WTC11 (cell line): Measurements from ENCODE around the gene NXT1. TPM values are rescaled to one million over a fixed set of nuclear protein-coding genes. Genes with fewer than 3 reads are reported as not detected.
A peak's percentile ranks its signal among the peaks of the same experiment; 100 is the strongest.

ENCODE experiments used
- ATAC-seq: fragments of 200-7000 bp; cut with Tn5 transposase; 2 replicates; pipeline ENCODE4 v1.10.0; 2021; ENCODE audit warnings: mild to moderate bottlenecking, moderate library complexity
- CTCF ChIA-PET: fragments of 300-600 bp; sonication (Branson Sonifier 250); formaldehyde crosslinking; loops from one replicate; lab custom pipeline; 2021; ENCODE audit warnings: antibody characterized with exemption; lab: Charles Lee
- POLR2A ChIA-PET: fragments of 350-600 bp; sonication (Branson Sonifier 250); formaldehyde crosslinking; loops from one replicate; lab custom pipeline; 2021; ENCODE audit warnings: antibody characterized with exemption; lab: Charles Lee
- DNase-seq: peaks from one replicate; pipeline ENCODE4 v3.0.0; 2021; ENCODE audit warnings: low spot score
- H3K27ac Mint-ChIP-seq: 2 replicates; pipeline ENCODE4 v1.8.0; 2021; ENCODE audit warnings: mixed read lengths
- H3K27me3 Mint-ChIP-seq: 2 replicates; pipeline ENCODE4 v1.8.0; 2021; ENCODE audit warnings: low read depth, mild to moderate bottlenecking, moderate library complexity, mixed read lengths
- H3K36me3 Mint-ChIP-seq: 2 replicates; pipeline ENCODE4 v1.8.0; 2021; ENCODE audit warnings: mixed read lengths
- H3K4me1 Mint-ChIP-seq: 2 replicates; pipeline ENCODE4 v1.8.0; 2022; ENCODE audit warnings: mixed read lengths
- H3K4me3 Mint-ChIP-seq: 2 replicates; pipeline ENCODE4 v1.8.0; 2021; ENCODE audit warnings: mild to moderate bottlenecking, moderate library complexity, mixed read lengths
- H3K9me3 Mint-ChIP-seq: 2 replicates; pipeline ENCODE4 v1.8.0; 2021; ENCODE audit warnings: mixed read lengths
- CREM ChIP-seq: sonication (generic); formaldehyde crosslinking; IDR thresholded peaks from 2 replicates; pipeline ENCODE4 v1.8.1; 2022; ENCODE audit warnings: mild to moderate bottlenecking, missing genetic modification reagents, moderate library complexity
- EMX1 ChIP-seq: fragments of 250-450 bp; sonication (Bioruptor Pico); IDR thresholded peaks from 2 replicates; pipeline ENCODE4 v1.8.0; 2021; ENCODE audit warnings: mild to moderate bottlenecking
- ESRRA ChIP-seq: sonication (generic); formaldehyde crosslinking; IDR thresholded peaks from 2 replicates; pipeline ENCODE4 v1.8.1; 2022; ENCODE audit warnings: mild to moderate bottlenecking, missing genetic modification reagents, borderline replicate concordance
- FOXK1 ChIP-seq: sonication (generic); formaldehyde crosslinking; IDR thresholded peaks from 2 replicates; pipeline ENCODE4 v1.8.0; 2022; ENCODE audit warnings: mild to moderate bottlenecking, moderate library complexity, missing genetic modification reagents
- GABPB1 ChIP-seq: sonication (generic); formaldehyde crosslinking; IDR thresholded peaks from 2 replicates; pipeline ENCODE4 v1.8.1; 2023; ENCODE audit warnings: mild to moderate bottlenecking, missing genetic modification reagents
- GRHL2 ChIP-seq: fragments of 250-450 bp; sonication (Bioruptor Pico); IDR thresholded peaks from 2 replicates; pipeline ENCODE4 v1.8.0; 2022; ENCODE audit warnings: mild to moderate bottlenecking, moderate library complexity; ENCODE audit not compliant: insufficient replicate concordance, severe bottlenecking
- IRF2 ChIP-seq: sonication (generic); formaldehyde crosslinking; IDR thresholded peaks from 2 replicates; pipeline ENCODE4 v1.8.0; 2022; ENCODE audit warnings: low read depth, missing genetic modification reagents, borderline replicate concordance
- JUN ChIP-seq: sonication (generic); formaldehyde crosslinking; IDR thresholded peaks from 2 replicates; pipeline ENCODE4 v1.8.0; 2023; ENCODE audit warnings: mild to moderate bottlenecking, missing genetic modification reagents
- RELA ChIP-seq: sonication (generic); formaldehyde crosslinking; IDR thresholded peaks from 2 replicates; pipeline ENCODE4 v1.8.1; 2022; ENCODE audit warnings: missing genetic modification reagents, mild to moderate bottlenecking, borderline replicate concordance
- TCF7 ChIP-seq: sonication (generic); formaldehyde crosslinking; IDR thresholded peaks from 2 replicates; pipeline ENCODE4 v1.8.0; 2022; ENCODE audit warnings: mild to moderate bottlenecking, low read depth, missing genetic modification reagents, moderate library complexity
- ZNF121 ChIP-seq: sonication (generic); formaldehyde crosslinking; IDR thresholded peaks from 2 replicates; pipeline ENCODE4 v1.8.0; 2023; ENCODE audit warnings: missing genetic modification reagents
- ZNF317 ChIP-seq: sonication (generic); formaldehyde crosslinking; IDR thresholded peaks from 2 replicates; pipeline ENCODE4 v1.8.1; 2023; ENCODE audit warnings: low read depth, mild to moderate bottlenecking, moderate library complexity, missing genetic modification reagents, borderline replicate concordance
- ZNF423 ChIP-seq: fragments of 250-450 bp; sonication (Bioruptor Pico); IDR thresholded peaks from 2 replicates; pipeline ENCODE4 v2.1.2; 2022; ENCODE audit warnings: mild to moderate bottlenecking, moderate library complexity
- total RNA-seq: library from RNA; stranded (reverse); gene quantifications from 3 replicates; pipeline ENCODE4 v1.2.3, GENCODE V29; 2021
- TF ChIP-seq, protein P1 (sequence below): sonication (generic); formaldehyde crosslinking; IDR thresholded peaks from 2 replicates; pipeline ENCODE4 v1.8.1; 2023; ENCODE audit warnings: mild to moderate bottlenecking, missing genetic modification reagents, moderate library complexity
- TF ChIP-seq, protein P2 (sequence below): fragments of 250-450 bp; sonication (Bioruptor Pico); IDR thresholded peaks from 2 replicates; pipeline ENCODE4 v1.9.0; 2021; ENCODE audit warnings: mild to moderate bottlenecking
- TF ChIP-seq, protein P3 (sequence below): sonication (generic); formaldehyde crosslinking; IDR thresholded peaks from 2 replicates; pipeline ENCODE4 v1.8.1; 2023; ENCODE audit warnings: mild to moderate bottlenecking, missing genetic modification reagents
- TF ChIP-seq, protein P4 (sequence below): sonication (generic); formaldehyde crosslinking; IDR thresholded peaks from 2 replicates; pipeline ENCODE4 v1.8.0; 2023; ENCODE audit warnings: mild to moderate bottlenecking, missing genetic modification reagents
- TF ChIP-seq, protein P5 (sequence below): sonication (generic); formaldehyde crosslinking; IDR thresholded peaks from 2 replicates; pipeline ENCODE4 v1.8.0; 2022; ENCODE audit warnings: mild to moderate bottlenecking, missing genetic modification reagents
- TF ChIP-seq, protein P6 (sequence below): sonication (generic); formaldehyde crosslinking; IDR thresholded peaks from 2 replicates; pipeline ENCODE4 v1.8.0; 2023; ENCODE audit warnings: missing genetic modification reagents
- TF ChIP-seq, protein P7 (sequence below): sonication (generic); formaldehyde crosslinking; IDR thresholded peaks from 2 replicates; pipeline ENCODE4 v1.8.0; 2022; ENCODE audit warnings: mild to moderate bottlenecking, missing genetic modification reagents
- TF ChIP-seq, protein P8 (sequence below): fragments of 250-450 bp; sonication (Bioruptor Pico); conservative IDR thresholded peaks from 2 replicates; pipeline ENCODE4 v1.9.0; 2021; ENCODE audit warnings: mild to moderate bottlenecking
- TF ChIP-seq, protein P9 (sequence below): sonication (generic); formaldehyde crosslinking; conservative IDR thresholded peaks from 2 replicates; pipeline ENCODE4 v1.8.1; 2023; ENCODE audit warnings: mild to moderate bottlenecking, low read depth, missing genetic modification reagents, moderate library complexity

The NXT1 gene
- total RNA-seq, 1 experiment from 2014 or later = 18.8 TPM

DNA sequence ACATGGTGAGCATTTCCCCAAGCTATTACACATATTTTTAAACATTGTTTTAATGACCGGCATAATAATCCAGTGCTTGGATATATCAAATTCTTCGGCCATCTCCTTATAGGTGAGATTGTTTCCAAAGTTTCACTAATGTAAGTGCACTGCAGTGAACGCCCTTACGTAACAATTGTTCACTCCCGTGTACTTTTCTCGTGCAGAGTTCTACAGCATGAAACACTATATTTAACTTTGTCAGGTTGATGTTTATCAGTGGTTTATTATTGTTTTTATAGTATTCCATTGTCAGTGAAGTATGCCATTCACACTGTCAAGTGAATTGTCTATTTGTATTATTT lies 7.9 kb downstream of the NXT1 start (continued):
- TF ChIP-seq, protein P1, sequence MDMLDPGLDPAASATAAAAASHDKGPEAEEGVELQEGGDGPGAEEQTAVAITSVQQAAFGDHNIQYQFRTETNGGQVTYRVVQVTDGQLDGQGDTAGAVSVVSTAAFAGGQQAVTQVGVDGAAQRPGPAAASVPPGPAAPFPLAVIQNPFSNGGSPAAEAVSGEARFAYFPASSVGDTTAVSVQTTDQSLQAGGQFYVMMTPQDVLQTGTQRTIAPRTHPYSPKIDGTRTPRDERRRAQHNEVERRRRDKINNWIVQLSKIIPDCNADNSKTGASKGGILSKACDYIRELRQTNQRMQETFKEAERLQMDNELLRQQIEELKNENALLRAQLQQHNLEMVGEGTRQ = no peak
- TF ChIP-seq ZNF317 (CRISPR knock-in tag) (no peak), FOXK1 (CRISPR knock-in tag) (no peak), RELA (CRISPR knock-in tag) (no peak)
- TF ChIP-seq, protein P2, sequence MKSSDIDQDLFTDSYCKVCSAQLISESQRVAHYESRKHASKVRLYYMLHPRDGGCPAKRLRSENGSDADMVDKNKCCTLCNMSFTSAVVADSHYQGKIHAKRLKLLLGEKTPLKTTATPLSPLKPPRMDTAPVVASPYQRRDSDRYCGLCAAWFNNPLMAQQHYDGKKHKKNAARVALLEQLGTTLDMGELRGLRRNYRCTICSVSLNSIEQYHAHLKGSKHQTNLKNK (CRISPR knock-in tag) = no peak
- TF ChIP-seq, protein P3, sequence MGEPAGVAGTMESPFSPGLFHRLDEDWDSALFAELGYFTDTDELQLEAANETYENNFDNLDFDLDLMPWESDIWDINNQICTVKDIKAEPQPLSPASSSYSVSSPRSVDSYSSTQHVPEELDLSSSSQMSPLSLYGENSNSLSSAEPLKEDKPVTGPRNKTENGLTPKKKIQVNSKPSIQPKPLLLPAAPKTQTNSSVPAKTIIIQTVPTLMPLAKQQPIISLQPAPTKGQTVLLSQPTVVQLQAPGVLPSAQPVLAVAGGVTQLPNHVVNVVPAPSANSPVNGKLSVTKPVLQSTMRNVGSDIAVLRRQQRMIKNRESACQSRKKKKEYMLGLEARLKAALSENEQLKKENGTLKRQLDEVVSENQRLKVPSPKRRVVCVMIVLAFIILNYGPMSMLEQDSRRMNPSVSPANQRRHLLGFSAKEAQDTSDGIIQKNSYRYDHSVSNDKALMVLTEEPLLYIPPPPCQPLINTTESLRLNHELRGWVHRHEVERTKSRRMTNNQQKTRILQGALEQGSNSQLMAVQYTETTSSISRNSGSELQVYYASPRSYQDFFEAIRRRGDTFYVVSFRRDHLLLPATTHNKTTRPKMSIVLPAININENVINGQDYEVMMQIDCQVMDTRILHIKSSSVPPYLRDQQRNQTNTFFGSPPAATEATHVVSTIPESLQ = no peak
- TF ChIP-seq, protein P4, sequence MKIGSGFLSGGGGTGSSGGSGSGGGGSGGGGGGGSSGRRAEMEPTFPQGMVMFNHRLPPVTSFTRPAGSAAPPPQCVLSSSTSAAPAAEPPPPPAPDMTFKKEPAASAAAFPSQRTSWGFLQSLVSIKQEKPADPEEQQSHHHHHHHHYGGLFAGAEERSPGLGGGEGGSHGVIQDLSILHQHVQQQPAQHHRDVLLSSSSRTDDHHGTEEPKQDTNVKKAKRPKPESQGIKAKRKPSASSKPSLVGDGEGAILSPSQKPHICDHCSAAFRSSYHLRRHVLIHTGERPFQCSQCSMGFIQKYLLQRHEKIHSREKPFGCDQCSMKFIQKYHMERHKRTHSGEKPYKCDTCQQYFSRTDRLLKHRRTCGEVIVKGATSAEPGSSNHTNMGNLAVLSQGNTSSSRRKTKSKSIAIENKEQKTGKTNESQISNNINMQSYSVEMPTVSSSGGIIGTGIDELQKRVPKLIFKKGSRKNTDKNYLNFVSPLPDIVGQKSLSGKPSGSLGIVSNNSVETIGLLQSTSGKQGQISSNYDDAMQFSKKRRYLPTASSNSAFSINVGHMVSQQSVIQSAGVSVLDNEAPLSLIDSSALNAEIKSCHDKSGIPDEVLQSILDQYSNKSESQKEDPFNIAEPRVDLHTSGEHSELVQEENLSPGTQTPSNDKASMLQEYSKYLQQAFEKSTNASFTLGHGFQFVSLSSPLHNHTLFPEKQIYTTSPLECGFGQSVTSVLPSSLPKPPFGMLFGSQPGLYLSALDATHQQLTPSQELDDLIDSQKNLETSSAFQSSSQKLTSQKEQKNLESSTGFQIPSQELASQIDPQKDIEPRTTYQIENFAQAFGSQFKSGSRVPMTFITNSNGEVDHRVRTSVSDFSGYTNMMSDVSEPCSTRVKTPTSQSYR (CRISPR knock-in tag) = no peak

DNA sequence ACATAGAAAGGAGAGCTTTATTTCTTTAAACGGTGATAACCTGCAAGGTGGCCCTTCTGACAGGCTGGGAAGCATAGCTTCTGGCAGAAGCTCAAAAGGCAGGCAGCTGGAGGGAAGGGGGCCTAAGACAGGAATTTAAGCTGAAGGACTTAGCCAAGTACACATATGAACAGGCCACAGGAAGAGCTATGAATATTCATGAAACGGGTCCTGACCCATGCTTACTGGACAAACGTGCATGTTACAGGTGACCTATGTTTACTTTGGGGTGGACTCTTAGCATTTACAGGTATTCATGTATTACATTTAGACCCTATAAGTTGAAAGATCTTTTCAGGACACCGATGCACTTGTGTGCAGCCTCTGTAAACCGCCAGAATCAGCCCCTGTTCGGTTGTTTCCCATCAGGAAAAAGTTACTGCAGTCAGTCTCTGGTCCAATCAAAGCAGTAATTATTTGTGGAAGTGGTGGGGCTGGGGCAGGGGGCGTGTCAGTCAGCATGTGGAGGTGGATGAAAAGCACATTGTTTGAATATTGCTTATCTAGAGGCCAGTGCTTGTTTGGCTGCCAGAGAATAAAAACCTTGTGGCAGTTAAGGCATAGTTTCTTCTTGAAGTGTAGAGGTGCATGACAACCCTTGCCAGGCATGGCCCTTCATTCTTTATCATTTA lies 8.5 kb downstream of the NXT1 start:
- ATAC-seq (no peak), DNase-seq (no peak)
- ChIA-PET POLR2A (no interaction called here), CTCF (interaction anchor here (1.2 to 1.8 kb wide), 3 partner anchors 9 to 309 kb away, joined by 3 to 23 read pairs (median 3); partner anchors contain the start of gene NXT1)
- Mint-ChIP-seq H3K9me3 (no peaks in the 10 kb centered on the region), H3K27me3 (no peaks in the 10 kb centered on the region), H3K27ac (peak overlapping the region; percentile 96), H3K36me3 (peaks cover 10% of the 10 kb centered on the region), H3K4me3 (peak overlapping the region; percentile 68), H3K4me1 (peaks cover 33% of the 10 kb centered on the region)
- no peak for TF ChIP-seq GRHL2 (CRISPR knock-in tag)
- no peak for TF ChIP-seq ZNF317 (CRISPR knock-in tag)
- no peak for TF ChIP-seq ESRRA
- TF ChIP-seq GABPB1 (CRISPR knock-in tag) = no peak
- no peak for TF ChIP-seq EMX1
- no peak for TF ChIP-seq TCF7 (CRISPR knock-in tag)
- no peak for TF ChIP-seq ZNF121 (CRISPR knock-in tag)
- TF ChIP-seq, protein P5, sequence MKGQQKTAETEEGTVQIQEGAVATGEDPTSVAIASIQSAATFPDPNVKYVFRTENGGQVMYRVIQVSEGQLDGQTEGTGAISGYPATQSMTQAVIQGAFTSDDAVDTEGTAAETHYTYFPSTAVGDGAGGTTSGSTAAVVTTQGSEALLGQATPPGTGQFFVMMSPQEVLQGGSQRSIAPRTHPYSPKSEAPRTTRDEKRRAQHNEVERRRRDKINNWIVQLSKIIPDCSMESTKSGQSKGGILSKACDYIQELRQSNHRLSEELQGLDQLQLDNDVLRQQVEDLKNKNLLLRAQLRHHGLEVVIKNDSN (CRISPR knock-in tag) = no peak
- TF ChIP-seq, protein P6, sequence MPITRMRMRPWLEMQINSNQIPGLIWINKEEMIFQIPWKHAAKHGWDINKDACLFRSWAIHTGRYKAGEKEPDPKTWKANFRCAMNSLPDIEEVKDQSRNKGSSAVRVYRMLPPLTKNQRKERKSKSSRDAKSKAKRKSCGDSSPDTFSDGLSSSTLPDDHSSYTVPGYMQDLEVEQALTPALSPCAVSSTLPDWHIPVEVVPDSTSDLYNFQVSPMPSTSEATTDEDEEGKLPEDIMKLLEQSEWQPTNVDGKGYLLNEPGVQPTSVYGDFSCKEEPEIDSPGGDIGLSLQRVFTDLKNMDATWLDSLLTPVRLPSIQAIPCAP (CRISPR knock-in tag) = no peak
- TF ChIP-seq IRF2 (CRISPR knock-in tag) = no peak
- TF ChIP-seq JUN (CRISPR knock-in tag) = no peak
- no peak for TF ChIP-seq CREM (CRISPR knock-in tag)
- TF ChIP-seq, protein P7, sequence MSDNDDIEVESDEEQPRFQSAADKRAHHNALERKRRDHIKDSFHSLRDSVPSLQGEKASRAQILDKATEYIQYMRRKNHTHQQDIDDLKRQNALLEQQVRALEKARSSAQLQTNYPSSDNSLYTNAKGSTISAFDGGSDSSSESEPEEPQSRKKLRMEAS (CRISPR knock-in tag) = no peak
- no peak for TF ChIP-seq ZNF423
- TF ChIP-seq, protein P8, sequence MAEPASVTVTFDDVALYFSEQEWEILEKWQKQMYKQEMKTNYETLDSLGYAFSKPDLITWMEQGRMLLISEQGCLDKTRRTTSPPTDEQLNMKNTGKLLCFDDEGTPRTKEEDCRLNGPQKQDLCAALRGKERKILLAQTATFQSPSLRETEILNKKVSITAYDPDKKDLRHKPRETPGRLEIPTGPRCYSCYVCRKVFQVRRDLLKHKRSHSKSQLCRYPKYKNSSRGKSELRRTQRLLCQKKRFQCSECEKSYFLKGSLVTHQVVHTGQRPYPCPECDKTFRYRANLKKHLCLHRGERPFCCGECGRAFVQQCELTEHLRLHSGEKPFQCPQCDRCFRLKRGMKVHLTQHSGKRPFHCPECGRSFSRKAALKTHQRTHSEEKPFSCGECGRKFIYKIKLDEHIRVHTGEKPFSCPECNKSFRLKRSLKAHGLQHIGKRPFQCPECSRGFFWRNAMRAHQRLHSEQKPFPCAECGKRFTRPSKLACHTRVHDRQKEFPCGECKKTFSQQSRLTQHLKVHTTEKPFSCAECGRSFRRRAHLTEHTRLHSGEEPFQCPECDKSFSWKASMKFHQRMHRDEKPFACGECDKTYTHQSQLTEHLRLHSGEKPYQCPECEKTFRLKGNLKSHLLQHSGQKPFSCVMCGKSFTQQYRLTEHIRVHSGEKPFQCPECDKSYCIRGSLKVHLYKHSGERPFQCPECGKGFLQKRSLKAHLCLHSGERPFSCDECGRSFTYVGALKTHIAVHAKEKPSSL = no peak
- TF ChIP-seq, protein P9, sequence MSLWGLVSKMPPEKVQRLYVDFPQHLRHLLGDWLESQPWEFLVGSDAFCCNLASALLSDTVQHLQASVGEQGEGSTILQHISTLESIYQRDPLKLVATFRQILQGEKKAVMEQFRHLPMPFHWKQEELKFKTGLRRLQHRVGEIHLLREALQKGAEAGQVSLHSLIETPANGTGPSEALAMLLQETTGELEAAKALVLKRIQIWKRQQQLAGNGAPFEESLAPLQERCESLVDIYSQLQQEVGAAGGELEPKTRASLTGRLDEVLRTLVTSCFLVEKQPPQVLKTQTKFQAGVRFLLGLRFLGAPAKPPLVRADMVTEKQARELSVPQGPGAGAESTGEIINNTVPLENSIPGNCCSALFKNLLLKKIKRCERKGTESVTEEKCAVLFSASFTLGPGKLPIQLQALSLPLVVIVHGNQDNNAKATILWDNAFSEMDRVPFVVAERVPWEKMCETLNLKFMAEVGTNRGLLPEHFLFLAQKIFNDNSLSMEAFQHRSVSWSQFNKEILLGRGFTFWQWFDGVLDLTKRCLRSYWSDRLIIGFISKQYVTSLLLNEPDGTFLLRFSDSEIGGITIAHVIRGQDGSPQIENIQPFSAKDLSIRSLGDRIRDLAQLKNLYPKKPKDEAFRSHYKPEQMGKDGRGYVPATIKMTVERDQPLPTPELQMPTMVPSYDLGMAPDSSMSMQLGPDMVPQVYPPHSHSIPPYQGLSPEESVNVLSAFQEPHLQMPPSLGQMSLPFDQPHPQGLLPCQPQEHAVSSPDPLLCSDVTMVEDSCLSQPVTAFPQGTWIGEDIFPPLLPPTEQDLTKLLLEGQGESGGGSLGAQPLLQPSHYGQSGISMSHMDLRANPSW (CRISPR knock-in tag) = no peak
